Neural progenitor cell (in vitro differentiated cells): ENCODE data around the gene BEST3. TPM values are rescaled to one million over a fixed set of nuclear protein-coding genes. Genes with fewer than 3 reads are reported as not detected.

Experiments
- DNase-seq: peaks from one replicate; pipeline ENCODE4 v3.0.0-alpha.2; 2016; ENCODE audit warnings: low spot score
- H2AFZ ChIP-seq: fragments of 200-600 bp; sonication (generic); replicated peaks from 2 replicates; pipeline ENCODE4 v1.6.1; 2016; ENCODE audit warnings: antibody characterized with exemption
- H3F3A ChIP-seq: fragments of 200-600 bp; sonication (generic); 2 replicates; pipeline ENCODE4 v1.6.1; 2016; ENCODE audit warnings: antibody characterized with exemption, low read depth
- H3K27ac ChIP-seq: fragments of 200-600 bp; sonication (generic); 2 replicates; pipeline ENCODE4 v1.5.1; 2016; ENCODE audit warnings: mild to moderate bottlenecking
- H3K27me3 ChIP-seq: fragments of 200-600 bp; sonication (generic); 2 replicates; pipeline ENCODE4 v1.6.1; 2016; ENCODE audit warnings: mild to moderate bottlenecking, moderate library complexity
- H3K36me3 ChIP-seq: fragments of 200-600 bp; sonication (generic); 2 replicates; pipeline ENCODE4 v1.5.1; 2016
- H3K4me1 ChIP-seq: fragments of 200-600 bp; sonication (generic); 2 replicates; pipeline ENCODE4 v1.6.1; 2016; ENCODE audit warnings: mixed run types
- H3K4me2 ChIP-seq: fragments of 200-600 bp; sonication (generic); 2 replicates; pipeline ENCODE4 v1.6.1; 2016
- H3K4me3 ChIP-seq: fragments of 200-600 bp; sonication (generic); 2 replicates; pipeline ENCODE4 v1.5.1; 2016
- H3K79me2 ChIP-seq: fragments of 200-600 bp; sonication (generic); 2 replicates; pipeline ENCODE4 v1.6.1; 2016; ENCODE audit warnings: low read depth
- H3K9ac ChIP-seq: fragments of 200-600 bp; sonication (generic); 2 replicates; pipeline ENCODE4 v1.6.1; 2016
- H3K9me3 ChIP-seq: fragments of 200-600 bp; sonication (generic); 2 replicates; pipeline ENCODE4 v1.5.1; 2016; ENCODE audit warnings: low read depth
- H4K20me1 ChIP-seq: fragments of 200-600 bp; sonication (generic); 2 replicates; pipeline ENCODE4 v1.6.1; 2016; ENCODE audit warnings: low read depth
- H3K27ac Mint-ChIP-seq: 3 replicates; pipeline ENCODE4 v1.8.0; 2021; ENCODE audit warnings: mixed read lengths
- H3K27me3 Mint-ChIP-seq: 2 replicates; pipeline ENCODE4 v1.8.0; 2022; ENCODE audit warnings: low read depth, mild to moderate bottlenecking, inconsistent platforms, moderate library complexity, mixed read lengths; ENCODE audit not compliant: insufficient read depth
- H3K36me3 Mint-ChIP-seq: 3 replicates; pipeline ENCODE4 v1.8.0; 2021; ENCODE audit warnings: mixed read lengths
- H3K4me1 Mint-ChIP-seq: 3 replicates; pipeline ENCODE4 v1.8.0; 2021; ENCODE audit warnings: mixed read lengths
- H3K4me3 Mint-ChIP-seq: 3 replicates; pipeline ENCODE4 v1.8.0; 2021; ENCODE audit warnings: mild to moderate bottlenecking, moderate library complexity, mixed read lengths
- H3K9me3 Mint-ChIP-seq: 3 replicates; pipeline ENCODE4 v1.8.0; 2020; ENCODE audit warnings: mixed read lengths
- EZH2 ChIP-seq: fragments of 200-600 bp; sonication (generic); IDR thresholded peaks from 2 replicates; pipeline ENCODE4 v1.6.1; 2017; ENCODE audit warnings: antibody characterized with exemption, mild to moderate bottlenecking, moderate library complexity
- EZH2phosphoT487 ChIP-seq: fragments of 200-600 bp; sonication (generic); IDR thresholded peaks from 2 replicates; pipeline ENCODE4 v1.6.1; 2017; ENCODE audit warnings: antibody characterized with exemption
- total RNA-seq: library from RNA; depleted of rRNA; stranded (reverse); fragments of >200 nt; gene quantifications from 2 replicates; pipeline ENCODE4 v1.2.3, GENCODE V29; 2015; ENCODE audit warnings: low replicate concordance
- TF ChIP-seq, protein P1 (sequence below): fragments of 200-600 bp; sonication (generic); IDR thresholded peaks from 2 replicates; pipeline ENCODE4 v1.5.1; 2017; ENCODE audit warnings: antibody characterized with exemption, mild to moderate bottlenecking

BEST3 gene
- total RNA-seq, 1 donor from 2014 or later: not detected

DNA sequence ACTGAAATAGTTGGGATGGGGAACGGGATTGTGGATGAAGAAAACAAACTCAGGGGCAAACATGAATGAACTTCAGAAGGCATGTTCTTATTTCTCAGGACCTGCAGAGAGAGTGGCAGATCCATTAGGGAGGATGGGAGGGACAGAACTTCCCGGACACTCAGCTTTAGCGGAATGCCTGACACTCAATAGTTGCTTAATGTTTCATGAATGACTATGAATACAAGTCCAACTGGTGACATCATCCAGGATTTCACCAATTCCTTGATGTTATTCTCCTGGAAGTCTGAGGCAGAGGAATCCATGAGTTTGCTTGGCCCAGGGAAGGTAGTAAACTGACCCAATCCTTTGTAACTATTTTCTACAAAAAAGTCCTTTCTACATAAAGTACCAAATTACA lies 50.6 kb downstream of the BEST3 start:
- TF ChIP-seq, protein P1, sequence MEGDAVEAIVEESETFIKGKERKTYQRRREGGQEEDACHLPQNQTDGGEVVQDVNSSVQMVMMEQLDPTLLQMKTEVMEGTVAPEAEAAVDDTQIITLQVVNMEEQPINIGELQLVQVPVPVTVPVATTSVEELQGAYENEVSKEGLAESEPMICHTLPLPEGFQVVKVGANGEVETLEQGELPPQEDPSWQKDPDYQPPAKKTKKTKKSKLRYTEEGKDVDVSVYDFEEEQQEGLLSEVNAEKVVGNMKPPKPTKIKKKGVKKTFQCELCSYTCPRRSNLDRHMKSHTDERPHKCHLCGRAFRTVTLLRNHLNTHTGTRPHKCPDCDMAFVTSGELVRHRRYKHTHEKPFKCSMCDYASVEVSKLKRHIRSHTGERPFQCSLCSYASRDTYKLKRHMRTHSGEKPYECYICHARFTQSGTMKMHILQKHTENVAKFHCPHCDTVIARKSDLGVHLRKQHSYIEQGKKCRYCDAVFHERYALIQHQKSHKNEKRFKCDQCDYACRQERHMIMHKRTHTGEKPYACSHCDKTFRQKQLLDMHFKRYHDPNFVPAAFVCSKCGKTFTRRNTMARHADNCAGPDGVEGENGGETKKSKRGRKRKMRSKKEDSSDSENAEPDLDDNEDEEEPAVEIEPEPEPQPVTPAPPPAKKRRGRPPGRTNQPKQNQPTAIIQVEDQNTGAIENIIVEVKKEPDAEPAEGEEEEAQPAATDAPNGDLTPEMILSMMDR: no peak
- TF ChIP-seq EZH2: no peak
- no peak for TF ChIP-seq EZH2phosphoT487
- Mint-ChIP-seq H3K27me3 (no peaks in the 10 kb centered on the region), H3K27ac (no peak overlapping the region), H3K4me1 (peaks cover 7% of the 10 kb centered on the region), H3K4me3 (no peak overlapping the region), H3K36me3 (no peaks in the 10 kb centered on the region), H3K9me3 (no peaks in the 10 kb centered on the region)
- Histone ChIP-seq H3K4me2 (no peak overlapping the region), H3K27ac (no peak overlapping the region), H3K9ac (no peak overlapping the region), H3K4me3 (no peak overlapping the region), H3F3A (no peaks in the 10 kb centered on the region), H3K27me3 (no peaks in the 10 kb centered on the region), H4K20me1 (no peaks in the 10 kb centered on the region), H3K79me2 (no peaks in the 10 kb centered on the region), H3K9me3 (no peaks in the 10 kb centered on the region), H3K36me3 (no peaks in the 10 kb centered on the region), H3K4me1 (no peaks in the 10 kb centered on the region), H2AFZ (no peak overlapping the region)
- DNase-seq: no peak

DNA sequence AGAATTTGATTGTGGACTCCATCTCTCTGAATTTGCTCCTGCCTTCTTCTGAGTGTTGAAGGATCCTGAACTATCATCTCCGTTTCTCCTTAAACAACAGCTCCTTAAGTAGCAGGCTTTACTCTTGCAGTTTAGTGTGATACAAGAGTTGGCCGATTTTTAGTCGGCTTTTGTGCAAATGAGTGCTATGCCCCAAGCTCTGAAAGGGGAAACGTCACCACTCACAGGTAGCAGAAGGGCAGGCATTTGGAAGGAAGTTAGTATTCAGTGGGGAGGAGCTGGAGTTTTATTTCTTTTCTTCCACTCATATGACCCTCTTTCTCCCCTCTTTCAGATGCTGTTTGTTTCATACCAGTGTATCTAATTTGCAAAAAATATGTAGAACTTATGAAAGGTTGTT lies 51.9 kb downstream of the BEST3 start:
- H3K9me3 ChIP-seq: no peaks in the 10 kb centered on the region
- H3K27me3 ChIP-seq: no peaks in the 10 kb centered on the region
- no peaks in the 10 kb centered on the region for H4K20me1 ChIP-seq
- no peak overlapping the region for H3K4me3 Mint-ChIP-seq
- H3K27ac Mint-ChIP-seq: no peak overlapping the region
- H3K9me3 Mint-ChIP-seq: no peaks in the 10 kb centered on the region
- no peaks in the 10 kb centered on the region for H3F3A ChIP-seq
- H3K4me1 ChIP-seq: no peaks in the 10 kb centered on the region
- no peak for DNase-seq
- H3K36me3 ChIP-seq: no peaks in the 10 kb centered on the region
- peak overlapping the region; percentile 52 for H2AFZ ChIP-seq
- no peaks in the 10 kb centered on the region for H3K79me2 ChIP-seq
- no peak overlapping the region for H3K4me3 ChIP-seq
- no peaks in the 10 kb centered on the region for H3K27me3 Mint-ChIP-seq
- TF ChIP-seq EZH2phosphoT487 (no peak), EZH2 (no peak)
- TF ChIP-seq, protein P1: no peak
- no peak overlapping the region for H3K4me2 ChIP-seq
- peaks cover 7% of the 10 kb centered on the region for H3K4me1 Mint-ChIP-seq
- H3K27ac ChIP-seq: no peak overlapping the region
- no peak overlapping the region for H3K9ac ChIP-seq
- no peaks in the 10 kb centered on the region for H3K36me3 Mint-ChIP-seq

DNA sequence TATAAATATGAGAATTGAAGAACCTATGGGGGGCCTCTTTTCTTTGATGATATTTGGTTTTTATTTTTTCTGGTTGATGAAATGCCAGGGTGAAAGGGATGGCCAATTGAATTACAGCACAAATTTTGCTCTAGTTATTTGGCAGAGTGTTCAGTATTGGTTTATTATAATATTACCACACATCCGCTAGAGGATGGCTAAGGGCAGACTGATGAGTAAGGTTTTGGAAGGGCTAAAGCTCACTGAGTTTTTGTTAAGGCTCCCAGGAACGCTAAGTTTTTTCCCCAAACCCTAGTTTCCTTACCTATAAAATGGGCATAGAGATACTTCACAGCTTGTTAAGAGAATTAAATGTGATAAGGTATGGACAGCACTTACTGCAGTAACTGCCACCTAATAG lies 54.1 kb downstream of the BEST3 start:
- Histone ChIP-seq H2AFZ (no peak overlapping the region), H3K4me1 (no peaks in the 10 kb centered on the region), H3F3A (no peaks in the 10 kb centered on the region), H3K27me3 (no peaks in the 10 kb centered on the region), H3K27ac (no peak overlapping the region), H4K20me1 (no peaks in the 10 kb centered on the region), H3K36me3 (no peaks in the 10 kb centered on the region), H3K9ac (no peak overlapping the region), H3K4me3 (no peak overlapping the region), H3K4me2 (no peak overlapping the region), H3K79me2 (no peaks in the 10 kb centered on the region), H3K9me3 (no peaks in the 10 kb centered on the region)
- Mint-ChIP-seq H3K36me3 (no peaks in the 10 kb centered on the region), H3K27me3 (peaks cover 2% of the 10 kb centered on the region), H3K4me3 (no peak overlapping the region), H3K4me1 (no peaks in the 10 kb centered on the region), H3K27ac (no peak overlapping the region), H3K9me3 (no peaks in the 10 kb centered on the region)
- TF ChIP-seq, protein P1: no peak
- TF ChIP-seq EZH2phosphoT487: no peak
- no peak for TF ChIP-seq EZH2
- DNase-seq: no peak
